ENCODE data around the gene MYO7B.
A peak's percentile ranks its signal among the peaks of the same experiment; 100 is the strongest.

The MYO7B gene

DNA sequence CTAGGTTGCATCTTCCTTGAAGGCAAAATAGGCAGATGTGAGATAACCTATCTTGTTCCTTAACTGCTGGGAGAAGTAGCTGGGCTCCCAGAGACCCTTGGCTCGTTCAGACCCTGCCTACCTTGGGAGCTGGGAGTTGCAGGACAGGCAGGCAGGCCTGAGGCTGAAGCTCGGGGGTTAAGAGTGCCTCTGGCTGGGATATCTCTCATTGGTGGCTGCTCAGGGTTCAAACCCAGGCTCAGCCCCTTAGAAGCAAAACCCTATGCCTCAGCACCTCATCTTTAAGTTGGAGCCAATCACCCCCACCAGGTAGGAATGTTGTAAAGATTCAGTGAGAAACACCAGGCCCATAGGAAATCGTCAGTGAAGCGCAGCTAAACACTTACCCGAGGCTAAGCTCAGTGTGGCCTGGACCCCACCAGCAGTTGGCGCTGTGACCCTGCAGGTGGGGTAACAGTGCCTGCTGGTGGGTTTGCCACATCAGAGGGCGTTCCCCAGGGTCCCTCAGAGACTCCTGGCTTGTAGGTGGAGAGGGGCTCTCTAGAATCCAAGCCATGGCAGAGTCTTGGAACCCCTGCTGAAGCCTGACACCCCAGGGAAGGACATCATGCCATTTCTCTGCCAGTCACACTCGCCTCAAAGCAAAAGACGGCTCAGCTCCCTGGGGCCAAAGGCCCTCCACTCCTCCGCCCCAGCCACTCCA is 55.9 kb downstream of the MYO7B start:
- FAIRE-seq: peak; percentile 49

DNA sequence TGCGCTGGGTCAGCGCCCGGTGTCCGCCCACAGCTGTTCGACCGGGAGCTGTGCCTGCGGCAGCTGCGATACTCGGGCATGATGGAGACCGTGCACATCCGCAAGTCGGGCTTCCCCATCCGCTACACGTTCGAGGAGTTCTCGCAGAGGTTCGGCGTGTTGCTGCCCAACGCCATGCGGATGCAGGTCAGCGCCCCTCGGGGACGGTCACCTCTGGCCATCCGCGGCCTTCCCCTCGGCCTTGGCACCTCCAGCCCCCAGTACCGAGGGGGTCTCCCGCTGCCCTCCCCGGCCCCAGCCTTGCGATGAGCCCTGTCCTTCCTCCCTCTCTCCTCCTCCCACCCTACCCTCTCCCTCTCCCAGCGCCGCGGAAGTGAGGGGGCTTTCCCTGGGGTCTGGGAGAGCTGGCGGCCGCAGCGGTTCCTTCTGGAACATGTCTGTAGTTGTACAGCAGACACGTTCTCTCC is 57.3 kb downstream of the MYO7B start:
- no peak for FAIRE-seq

DNA sequence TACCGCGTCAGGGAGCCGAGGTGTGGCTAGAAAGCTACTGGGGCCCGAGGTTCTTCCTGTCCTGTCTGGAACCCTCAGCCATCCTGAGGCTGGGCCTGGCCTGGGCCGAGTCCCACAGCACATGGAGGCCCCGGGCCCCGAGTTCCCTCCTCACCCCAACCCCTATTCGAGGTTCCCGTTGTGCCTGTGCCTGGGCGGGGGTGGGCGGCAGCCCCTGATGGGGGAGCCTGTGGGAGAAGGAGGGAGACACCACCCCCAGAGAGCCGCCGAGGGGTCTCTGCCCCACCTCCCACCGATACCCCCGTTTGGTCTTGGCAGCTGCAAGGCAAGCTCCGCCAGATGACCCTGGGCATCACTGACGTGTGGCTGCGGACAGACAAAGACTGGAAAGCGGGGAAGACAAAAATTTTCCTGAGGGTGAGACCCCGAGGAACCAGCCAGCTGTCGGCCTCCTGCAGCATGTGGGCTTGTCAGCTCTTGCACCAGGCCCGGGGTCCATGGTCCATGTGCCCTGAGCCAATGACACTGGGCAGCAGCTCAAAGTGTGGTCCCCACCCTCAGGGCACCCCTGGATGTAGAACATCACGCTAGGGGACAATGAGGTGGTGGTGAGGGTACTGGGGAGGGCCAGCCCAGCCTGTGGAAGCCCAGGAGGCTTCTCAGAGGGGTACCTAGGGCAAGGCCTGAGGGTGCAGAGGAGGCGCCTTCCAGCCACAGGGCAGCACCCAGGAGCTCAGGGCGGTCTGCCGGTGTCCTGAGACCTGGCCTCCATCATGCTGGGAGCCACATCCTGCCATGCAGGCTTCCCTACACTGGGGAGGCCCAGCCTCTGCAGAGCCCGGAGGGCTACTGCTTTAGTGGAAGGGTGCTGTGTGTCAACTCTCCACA is 58.0 kb downstream of the MYO7B start:
- no peak for FAIRE-seq

DNA sequence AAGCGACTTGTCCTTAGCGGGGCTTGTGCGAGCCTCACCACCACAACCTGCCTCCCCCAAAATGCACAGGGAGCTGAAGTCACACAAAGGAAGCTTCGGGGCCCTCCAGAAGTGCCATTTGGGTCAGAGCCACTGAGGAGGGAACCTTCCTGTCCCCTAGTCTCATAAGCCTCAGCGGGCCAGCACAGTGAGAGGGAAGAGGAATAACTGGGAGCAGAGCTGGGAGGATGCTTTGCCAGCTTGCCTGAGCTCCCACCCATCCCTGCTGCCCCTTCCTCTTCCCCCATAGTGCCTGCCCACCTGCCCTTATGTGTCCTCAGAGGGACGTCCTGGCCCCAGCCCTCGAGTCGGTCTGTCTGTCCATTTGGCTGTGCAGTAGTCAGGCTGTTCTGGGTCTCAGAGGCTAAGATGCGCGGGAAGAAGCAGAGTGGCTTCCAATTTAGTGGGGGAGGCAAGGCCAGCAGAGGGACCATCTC is 58.7 kb downstream of the MYO7B start:
- no peak for FAIRE-seq

DNA sequence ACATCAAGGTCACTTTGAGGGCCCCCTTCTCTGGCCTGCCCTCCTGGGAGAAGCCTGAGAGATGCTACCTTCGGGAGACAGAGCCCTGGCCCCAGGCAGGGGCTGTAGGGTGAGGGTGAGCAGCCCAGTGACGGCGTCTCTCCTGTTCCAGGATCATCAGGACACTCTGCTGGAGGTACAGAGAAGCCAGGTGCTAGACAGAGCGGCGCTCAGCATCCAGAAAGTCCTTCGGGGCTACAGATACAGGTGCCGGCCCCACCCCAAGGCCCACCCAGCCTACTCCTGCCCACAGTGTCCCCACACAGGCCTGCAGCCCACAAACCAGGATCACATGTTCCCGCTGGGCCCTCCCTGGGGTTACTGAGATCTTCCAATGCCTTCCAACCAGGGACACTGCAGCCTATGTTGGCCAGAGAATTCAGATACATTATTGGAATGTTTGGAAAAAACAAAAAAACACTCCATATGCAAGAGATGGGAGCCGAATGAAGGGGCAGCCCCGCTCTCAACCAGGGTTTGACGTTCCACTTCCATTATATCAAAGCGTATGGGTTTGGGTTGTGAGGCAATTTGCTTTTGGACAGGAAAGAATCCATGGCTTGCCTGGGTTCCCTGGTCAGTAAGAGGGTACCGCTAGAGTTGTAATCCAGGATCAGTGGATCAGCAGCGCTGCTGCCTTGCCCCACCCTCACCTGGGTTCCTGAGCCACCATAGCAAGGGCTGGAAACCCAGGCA is 61.0 kb downstream of the MYO7B start:
- no peak for FAIRE-seq

DNA sequence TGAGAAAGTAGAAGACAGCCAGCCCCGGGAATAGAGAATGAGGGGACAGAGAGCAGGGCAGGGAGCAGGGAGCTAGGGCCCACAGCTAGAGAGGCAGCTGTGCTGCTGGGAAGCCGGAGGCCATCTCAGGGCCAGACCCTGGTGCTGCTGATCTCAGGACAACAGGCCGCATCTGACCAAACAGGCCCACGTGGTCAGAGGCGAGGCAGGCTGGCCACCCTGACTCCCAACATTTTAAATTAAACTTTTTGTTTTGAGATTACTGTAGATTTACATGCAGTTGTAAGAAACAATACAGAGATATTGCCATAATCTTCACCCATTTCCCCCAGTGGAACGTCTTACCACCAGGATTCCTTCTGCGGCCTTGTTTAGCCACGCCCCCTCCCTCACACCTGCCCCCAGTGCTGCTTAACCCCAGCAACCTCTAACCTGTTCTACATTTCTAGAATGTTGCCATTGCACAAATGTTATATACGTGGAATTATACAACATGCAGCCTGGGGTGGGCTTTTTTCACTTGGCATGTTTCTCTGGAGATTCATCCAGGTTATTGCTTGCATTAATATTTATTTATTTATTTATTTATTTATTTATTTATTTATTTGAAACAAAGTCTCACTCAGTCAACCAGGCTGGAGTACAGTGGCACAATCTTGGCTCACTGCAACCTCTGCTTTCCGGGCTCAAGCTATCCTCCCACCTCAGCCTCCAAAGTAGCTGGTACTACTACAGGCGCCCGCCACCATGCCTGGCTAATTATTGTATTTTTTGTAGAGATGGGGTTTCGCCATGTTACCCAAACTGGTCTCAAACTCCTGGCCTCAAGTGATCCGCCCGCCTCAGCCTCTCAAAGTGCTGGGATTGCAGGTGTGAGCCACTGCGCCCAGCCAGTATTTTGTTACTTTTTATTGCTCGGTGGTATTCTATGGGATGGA is 61.8 kb downstream of the MYO7B start:
- FAIRE-seq: no peak

DNA sequence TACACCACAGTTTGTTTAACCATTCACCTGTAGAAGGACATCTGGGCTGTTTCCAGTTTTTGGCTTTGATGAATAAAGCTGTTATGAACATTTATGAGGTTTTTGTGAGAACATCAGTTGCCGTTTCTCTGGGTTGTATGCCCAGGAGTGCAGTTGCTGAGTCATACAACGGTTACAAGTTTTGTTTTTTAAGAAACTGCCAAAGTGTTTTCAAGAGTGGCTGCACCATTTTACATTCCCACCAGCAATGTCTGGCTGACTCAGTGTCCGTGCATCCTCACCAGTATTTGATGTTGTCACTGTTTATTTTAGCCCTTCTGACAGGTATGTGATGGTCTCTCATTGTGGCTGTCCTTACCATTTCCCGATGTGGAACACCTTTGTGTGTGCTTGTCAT is 62.5 kb downstream of the MYO7B start:
- no peak for FAIRE-seq

DNA sequence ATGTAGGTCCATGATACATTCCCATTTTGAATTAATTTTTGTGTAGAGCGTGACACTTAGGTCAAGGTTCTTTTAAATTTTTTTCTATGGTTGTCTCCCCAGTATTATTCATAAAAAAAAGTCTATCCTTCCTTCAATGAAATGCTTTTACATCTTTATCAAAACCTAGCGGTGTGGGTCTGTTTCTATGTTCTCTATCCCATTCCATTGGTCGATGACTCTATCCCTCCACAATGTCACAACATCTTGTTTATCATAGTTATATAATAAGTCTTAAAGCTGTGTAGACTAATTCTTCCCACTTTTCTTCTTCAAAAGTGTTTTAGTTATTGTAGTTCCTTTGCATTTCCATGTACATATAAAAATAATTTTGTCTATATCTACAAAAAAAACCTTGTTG is 63.2 kb downstream of the MYO7B start:
- no peak for FAIRE-seq

DNA sequence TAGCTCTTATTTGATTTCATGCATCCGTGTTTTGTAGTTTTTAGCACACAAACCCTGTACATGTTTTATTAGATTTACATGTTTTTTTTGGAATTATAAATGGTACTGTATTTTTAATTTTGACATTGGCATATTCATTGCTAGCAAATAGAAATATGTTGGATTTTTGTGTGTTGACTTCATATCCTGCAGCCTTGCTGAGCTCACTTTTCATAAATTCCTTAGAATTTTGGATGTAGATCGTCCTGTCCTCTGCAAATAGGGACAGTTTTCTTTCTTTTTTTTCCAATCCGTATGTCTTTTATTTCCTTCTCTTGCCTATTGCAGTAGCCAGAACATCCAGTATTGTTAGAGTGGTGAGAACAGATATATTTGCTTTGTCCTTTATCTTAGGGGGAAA is 63.7 kb downstream of the MYO7B start:
- no peak for FAIRE-seq

DNA sequence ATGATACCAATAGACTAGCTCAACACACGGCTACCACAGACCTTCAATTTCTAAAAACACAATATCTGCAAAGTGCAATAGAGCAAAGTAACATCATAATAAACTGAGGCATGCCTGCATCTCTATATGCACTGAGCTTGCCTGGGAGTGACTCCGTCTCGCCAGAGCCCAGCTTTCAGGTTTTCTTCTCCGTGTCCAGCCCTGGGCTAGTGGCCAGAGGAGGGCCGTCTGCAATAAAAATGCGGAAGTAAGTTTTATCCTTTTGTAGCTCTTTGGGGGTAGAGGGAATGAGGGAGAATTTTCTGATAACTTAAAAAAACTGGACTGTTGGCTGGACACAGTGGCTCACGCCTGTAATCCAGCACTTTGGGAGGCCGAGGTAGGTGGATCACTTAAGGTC is 69.5 kb downstream of the MYO7B start:
- FAIRE-seq: no peak

DNA sequence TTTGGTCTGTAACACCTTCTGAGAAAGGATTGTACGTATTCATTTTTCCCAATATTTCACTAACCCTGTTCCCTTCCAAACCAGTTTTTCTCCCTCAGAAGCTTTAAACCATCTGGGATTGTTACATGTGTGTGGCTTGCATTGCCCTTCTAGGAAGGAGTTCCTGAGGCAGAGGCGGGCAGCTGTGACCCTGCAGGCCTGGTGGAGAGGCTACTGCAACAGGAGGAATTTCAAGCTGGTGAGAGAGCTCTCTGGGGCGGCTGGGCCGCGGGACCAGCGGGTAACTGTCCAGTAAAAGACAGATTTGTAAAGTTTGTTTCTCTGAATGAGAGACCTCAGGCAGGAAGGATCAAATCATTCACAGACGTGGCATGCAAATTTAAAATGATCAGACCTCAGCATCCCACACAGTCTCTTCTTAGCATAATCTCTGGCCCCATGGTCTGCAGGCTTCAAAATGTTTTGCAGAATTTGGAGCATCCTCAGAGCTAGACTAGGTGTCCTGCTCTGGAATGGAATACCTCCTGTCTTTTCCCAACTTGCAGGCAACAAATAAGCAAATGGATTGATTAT is 70.3 kb downstream of the MYO7B start:
- no peak for FAIRE-seq

DNA sequence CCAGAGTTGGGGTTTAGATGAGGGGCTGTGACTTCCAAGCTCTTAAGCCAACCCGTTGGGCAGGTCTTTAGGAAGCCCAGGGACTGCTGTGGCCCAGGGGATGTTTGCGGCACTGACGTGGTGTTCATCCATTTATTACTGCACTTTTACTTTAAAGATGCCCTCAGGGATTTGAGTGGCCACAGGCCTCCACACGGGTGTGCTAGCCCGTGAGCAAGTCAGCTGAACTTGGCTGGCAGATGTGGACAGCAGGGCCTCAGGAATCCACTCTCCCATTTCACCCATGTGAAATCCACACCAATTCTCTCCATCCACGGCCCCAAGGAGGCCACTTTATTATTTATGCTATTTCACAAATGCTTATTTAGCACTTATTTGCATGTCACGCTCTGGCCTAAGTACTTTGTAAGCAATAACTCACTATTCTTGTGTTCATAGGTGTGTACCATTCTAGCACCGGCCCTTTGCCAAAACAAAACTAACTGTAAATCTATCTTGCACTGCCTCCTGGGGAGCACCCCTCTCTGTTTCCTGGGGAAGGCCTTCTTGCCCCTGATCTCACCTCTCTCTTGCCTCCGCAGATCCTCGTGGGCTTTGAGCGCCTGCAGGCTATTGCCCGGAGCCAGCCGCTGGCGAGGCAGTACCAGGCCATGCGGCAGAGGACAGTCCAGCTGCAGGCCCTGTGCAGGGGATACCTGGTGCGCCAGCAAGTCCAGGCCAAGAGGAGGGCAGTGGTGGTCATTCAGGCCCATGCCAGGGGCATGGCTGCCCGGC is 71.3 kb downstream of the MYO7B start:
- no peak for FAIRE-seq

DNA sequence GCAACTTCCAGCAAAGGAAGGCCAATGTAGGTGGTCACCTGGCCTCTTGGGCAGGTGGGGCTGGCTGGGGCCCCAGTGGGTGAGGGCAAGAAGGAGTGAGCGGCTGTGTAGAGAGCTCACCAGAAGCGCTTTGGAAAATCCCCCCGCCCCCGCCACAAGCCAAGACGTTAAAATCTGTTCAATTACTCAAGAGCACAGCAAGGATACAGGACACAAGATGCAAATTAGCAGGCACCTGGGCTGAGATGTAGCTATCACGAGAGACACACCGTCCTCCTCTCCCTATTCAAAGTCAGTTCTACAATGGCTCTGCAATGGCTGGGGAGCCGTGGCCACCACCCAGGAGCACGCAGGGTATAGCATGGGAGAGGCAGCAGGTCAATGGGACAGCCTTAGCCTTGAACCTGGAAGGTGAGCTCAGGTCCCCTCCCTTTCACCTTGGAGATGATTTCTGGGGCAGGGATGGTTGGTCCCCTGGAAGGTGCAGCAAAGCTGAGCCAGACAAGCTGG is 72.0 kb downstream of the MYO7B start:
- FAIRE-seq: no peak

DNA sequence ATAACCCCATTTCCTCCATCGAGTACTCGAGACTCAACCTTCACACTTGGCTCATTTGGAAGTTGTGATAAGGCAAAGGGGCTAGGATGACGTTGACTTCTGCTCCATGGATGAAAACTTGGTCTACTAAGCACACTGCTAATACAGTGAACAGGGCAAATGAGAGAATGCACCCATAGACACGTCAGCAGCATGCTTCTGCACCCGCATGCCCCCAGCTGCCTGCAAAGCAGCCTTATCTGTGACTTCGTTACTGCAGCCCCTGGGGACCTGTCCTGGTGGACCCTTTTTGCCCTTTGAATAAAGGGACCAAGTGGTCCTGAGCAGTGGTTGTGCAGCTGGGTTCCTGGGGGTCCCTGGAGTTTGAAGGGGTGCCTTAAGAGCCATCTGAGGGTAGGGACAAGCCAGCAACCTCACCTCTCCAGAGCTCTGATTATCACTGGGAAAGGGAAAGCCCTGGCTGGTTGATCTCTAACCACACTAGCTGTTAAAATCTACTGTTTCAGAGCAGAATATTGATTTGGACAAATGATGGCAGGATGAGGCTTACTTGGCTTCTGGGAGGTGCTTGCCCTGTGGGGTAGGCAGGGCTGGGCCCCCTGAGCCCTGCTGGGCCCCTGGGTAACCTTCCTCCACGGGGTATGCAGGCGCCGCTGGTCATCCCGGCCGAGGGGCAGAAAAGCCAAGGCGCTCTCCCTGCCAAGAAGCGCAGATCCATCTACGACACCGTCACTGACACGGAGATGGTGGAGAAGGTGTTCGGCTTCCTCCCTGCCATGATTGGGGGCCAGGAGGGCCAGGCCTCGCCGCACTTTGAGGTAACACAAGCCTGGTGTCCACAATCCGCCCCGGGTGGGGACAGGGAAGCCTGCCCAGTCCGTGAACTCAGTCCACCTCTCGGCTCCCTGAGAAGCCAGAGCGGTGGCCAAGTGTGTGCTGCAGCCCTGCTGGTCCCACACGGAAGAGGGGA is 72.9 kb downstream of the MYO7B start:
- FAIRE-seq: no peak

DNA sequence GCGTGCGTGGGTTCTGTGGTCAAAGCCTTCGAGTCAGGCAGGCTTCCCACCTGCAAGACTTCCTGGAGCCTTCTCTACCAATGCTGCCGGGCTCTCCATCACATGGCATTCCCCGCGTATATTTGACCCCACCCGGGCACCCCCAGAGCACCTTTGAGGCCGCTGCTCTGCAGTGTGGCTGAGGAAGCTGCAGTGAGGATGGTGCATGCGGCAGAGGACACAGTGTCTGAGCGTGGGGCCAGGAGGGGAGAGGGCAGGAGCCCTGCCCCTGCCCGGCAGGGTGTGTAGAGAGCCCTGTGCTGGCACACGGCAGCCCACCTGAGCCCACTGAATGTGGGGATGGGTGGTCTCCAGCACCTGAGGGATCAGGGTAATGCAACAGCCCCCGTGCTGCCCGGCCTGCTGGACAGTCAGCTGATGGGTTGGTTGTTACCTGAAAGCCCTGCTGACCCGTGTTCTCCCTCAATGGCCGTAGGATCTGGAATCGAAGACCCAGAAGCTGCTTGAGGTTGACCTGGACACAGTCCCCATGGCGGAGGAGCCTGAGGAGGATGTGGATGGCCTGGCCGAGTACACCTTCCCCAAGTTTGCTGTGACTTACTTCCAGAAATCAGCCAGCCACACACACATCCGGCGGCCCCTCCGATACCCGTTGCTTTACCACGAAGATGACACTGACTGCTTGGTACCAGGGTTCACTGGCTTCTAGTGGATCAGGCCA is 73.7 kb downstream of the MYO7B start:
- no peak for FAIRE-seq

DNA sequence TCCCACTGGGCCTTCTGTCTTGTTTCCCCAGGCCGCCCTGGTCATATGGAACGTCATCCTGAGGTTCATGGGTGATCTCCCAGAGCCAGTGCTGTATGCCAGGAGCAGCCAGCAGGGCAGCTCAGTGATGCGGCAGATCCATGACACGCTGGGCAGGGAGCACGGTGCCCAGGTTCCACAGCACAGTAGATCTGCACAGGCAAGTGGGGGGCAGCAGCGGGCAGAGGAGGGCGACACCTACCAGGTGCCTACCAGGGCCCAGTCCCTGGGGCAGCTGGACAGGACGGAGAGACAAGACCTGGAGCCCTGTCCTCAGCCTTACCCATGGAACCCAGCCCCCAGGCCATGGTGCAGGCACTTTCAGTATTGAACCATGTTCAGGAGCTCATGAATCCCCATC is 74.3 kb downstream of the MYO7B start:
- no peak for FAIRE-seq

DNA sequence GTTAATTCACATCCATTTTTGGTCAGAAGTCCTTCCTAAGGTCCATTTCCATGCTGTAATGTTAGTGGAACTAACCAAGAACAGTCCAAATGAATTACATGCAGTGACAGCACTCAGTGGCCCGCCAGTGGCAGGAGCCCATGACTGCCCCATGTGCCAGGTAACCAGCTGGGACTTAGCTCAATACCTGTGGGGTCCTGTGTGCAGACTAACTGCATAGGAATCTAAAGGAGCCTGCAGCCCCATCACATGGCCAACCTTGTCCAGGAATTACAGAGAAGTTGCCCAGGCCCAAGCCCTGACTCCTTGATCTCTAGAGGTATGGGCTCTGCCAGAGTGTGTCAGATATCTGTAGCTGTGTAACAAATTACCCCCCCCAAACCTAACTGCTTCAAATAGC is 75.1 kb downstream of the MYO7B start:
- FAIRE-seq: no peak

DNA sequence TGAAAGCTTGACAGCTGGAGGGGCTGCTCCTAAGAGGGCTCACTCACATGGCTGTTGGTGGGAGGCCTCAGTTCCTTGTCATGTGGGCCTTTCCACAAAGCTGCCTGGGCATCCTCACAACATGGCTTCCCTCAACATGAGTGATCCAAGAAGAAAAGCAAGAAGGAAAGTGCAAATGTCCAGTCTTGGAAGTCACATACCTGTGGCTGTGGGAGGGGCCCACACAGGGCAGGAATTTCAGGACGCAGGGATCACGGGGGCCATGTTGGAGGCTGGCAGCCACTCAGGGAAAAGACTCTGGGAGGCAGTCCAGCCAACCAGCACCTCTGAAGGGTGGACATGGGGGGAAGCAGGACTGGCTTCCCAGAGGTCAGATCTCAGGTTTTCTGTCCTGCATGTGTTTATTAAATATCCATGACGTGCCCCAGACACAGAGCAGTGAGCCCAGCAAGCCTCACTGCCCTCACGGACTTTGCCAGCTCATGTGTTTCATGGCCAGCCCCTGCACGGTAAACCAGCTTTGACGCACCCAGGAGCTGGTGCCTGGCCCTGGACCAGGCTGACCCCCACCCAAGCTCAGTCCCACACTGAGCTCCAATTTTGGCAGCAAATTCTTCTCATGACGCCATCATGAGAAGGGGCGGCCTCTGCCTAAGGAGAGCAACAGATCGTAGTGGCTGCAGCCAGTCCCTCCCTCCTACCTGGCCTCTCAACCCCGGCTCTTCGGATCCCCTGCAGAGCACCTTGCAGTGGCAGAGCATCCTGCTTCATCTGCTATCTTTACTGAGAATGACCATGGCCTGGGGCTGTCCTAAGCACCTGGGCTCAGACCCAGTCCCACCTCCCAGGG is 75.8 kb downstream of the MYO7B start:
- no peak for FAIRE-seq
